Endothelial cell of umbilical vein (primary cell): Measurements from ENCODE around the gene RUNX2. TPM values are rescaled to one million over a fixed set of nuclear protein-coding genes. Genes with fewer than 3 reads are reported as not detected.

Experiments
- BruUV-seq: library from RNA; stranded (reverse); fragments of 400-500 nt; replicated peaks from 2 replicates; lab custom pipeline; 2021; lab: Mats Ljungman, UMichigan
- CTCF ChIA-PET: fragments of 300-600, 350-600 bp; sonication (Branson Sonifier 250); formaldehyde crosslinking; loops from one replicate; lab custom pipeline; 2021; ENCODE audit warnings: antibody characterized with exemption, inconsistent platforms; lab: Charles Lee
- POLR2A ChIA-PET: fragments of 300-600, 350-600 bp; sonication (Branson Sonifier 250); formaldehyde crosslinking; loops from one replicate; lab custom pipeline; 2021; ENCODE audit warnings: antibody characterized with exemption, inconsistent platforms; lab: Charles Lee
- DNase-seq: peaks from one replicate; pipeline ENCODE4 v3.0.0-alpha.2; 2011; ENCODE audit warnings: low read depth, low spot score
- FAIRE-seq: peaks from 2 replicates; lab custom pipeline; 2011; peaks lifted over from hg19 to GRCh38; lab: Jason Lieb, UNC
- H2AFZ ChIP-seq: 2 replicates; pipeline ENCODE4 v1.6.0; 2012; ENCODE audit warnings: low read depth, low read length, control low read depth, inconsistent platforms
- H3K27ac ChIP-seq: 2 replicates; pipeline ENCODE4 v1.5.1; 2011; ENCODE audit warnings: low read depth, mild to moderate bottlenecking, control low read depth, low read length, moderate library complexity; ENCODE audit not compliant: insufficient read depth
- H3K27me3 ChIP-seq, 2 experiments: 2 replicates each; pipeline versions ENCODE4 v1.6.0 to v1.6.1; 2011; ENCODE audit warnings: low read length in 2 of 2, mixed read lengths in 1 of 2; ENCODE audit not compliant: control insufficient read depth in 2 of 2, insufficient read depth in 2 of 2
- H3K36me3 ChIP-seq, 2 experiments: 2 replicates in 1 of 2; 3 replicates in 1 of 2; pipeline ENCODE4 v1.5.1; 2011; ENCODE audit warnings: low read length in 2 of 2, mild to moderate bottlenecking in 1 of 2, moderate library complexity in 1 of 2; ENCODE audit not compliant: control insufficient read depth in 2 of 2, insufficient read depth in 2 of 2; ENCODE audit errors: extremely low read depth in 1 of 2
- H3K4me1 ChIP-seq: 3 replicates; pipeline ENCODE4 v1.5.1; 2011; ENCODE audit warnings: mild to moderate bottlenecking, low read length; ENCODE audit not compliant: control insufficient read depth, insufficient read depth; ENCODE audit errors: extremely low read depth
- H3K4me2 ChIP-seq: 2 replicates; pipeline ENCODE4 v1.6.1; 2011; ENCODE audit warnings: low read length, control low read depth, mixed read lengths; ENCODE audit not compliant: insufficient read depth
- H3K4me3 ChIP-seq, 3 experiments: fragments of 200-600 bp in 1 of 3; sonication (generic), shearing (Covaris generic) in 1 of 3; replicated peaks in 1 of 3; 2 replicates each; pipeline ENCODE4 v1.5.1; 2011 to 2016; ENCODE audit warnings: control low read depth in 3 of 3, low read length in 3 of 3, mild to moderate bottlenecking in 2 of 3, inconsistent platforms in 1 of 3, low read depth in 1 of 3, moderate library complexity in 1 of 3; ENCODE audit not compliant: insufficient read depth in 1 of 3
- H3K79me2 ChIP-seq: 2 replicates; pipeline ENCODE4 v1.6.0; 2012; ENCODE audit warnings: low read length, inconsistent platforms; ENCODE audit not compliant: control insufficient read depth, insufficient read depth
- H3K9ac ChIP-seq: replicated peaks from 2 replicates; pipeline ENCODE3; 2011; ENCODE audit warnings: low read length, control low read depth; ENCODE audit not compliant: insufficient read depth; ENCODE audit errors: extremely low read depth
- H3K9me1 ChIP-seq: replicated peaks from 3 replicates; pipeline ENCODE4 v1.6.0; 2011; ENCODE audit warnings: mild to moderate bottlenecking, low read length; ENCODE audit not compliant: control insufficient read depth, insufficient read depth; ENCODE audit errors: extremely low read depth
- H3K9me3 ChIP-seq: replicated peaks from 2 replicates; pipeline ENCODE4 v1.5.1; 2012; ENCODE audit warnings: low read length, inconsistent platforms; ENCODE audit not compliant: control insufficient read depth, insufficient read depth
- H4K20me1 ChIP-seq: replicated peaks from 2 replicates; pipeline ENCODE3; 2011; ENCODE audit warnings: mild to moderate bottlenecking, low read length; ENCODE audit not compliant: control insufficient read depth, insufficient read depth; ENCODE audit errors: extremely low read depth
- CTCF ChIP-seq, 2 donors: IDR thresholded peaks; 1 replicate in 1 of 2; 2 replicates in 1 of 2; pipeline ENCODE4 v1.5.1; 2011; ENCODE audit warnings: low read length in 2 of 2, mild to moderate bottlenecking in 2 of 2, moderate library complexity in 2 of 2, control low read depth in 1 of 2, inconsistent platforms in 1 of 2, low read depth in 1 of 2; ENCODE audit not compliant: insufficient read depth in 1 of 2; ENCODE audit errors: extremely low read depth in 1 of 2
- EZH2 ChIP-seq: IDR thresholded peaks from 2 replicates; pipeline ENCODE4 v1.6.1; 2012; ENCODE audit warnings: borderline replicate concordance, low read depth, mild to moderate bottlenecking, moderate library complexity, low read length, inconsistent platforms; ENCODE audit not compliant: severe bottlenecking
- FOS ChIP-seq: IDR thresholded peaks from 2 replicates; pipeline ENCODE4 v1.6.1; 2011; ENCODE audit warnings: mild to moderate bottlenecking, low read length, moderate library complexity, borderline replicate concordance; ENCODE audit not compliant: insufficient read depth
- GATA2 ChIP-seq: IDR thresholded peaks from 2 replicates; pipeline ENCODE4 v1.7.0; 2011; ENCODE audit warnings: low read depth, mild to moderate bottlenecking, moderate library complexity, mixed read lengths, low read length; ENCODE audit not compliant: insufficient read length, insufficient read depth
- JUN ChIP-seq: IDR thresholded peaks from 2 replicates; pipeline ENCODE4 v1.6.1; 2011; ENCODE audit warnings: borderline replicate concordance, low read depth; ENCODE audit not compliant: insufficient read length, insufficient read depth
- MAX ChIP-seq: IDR thresholded peaks from 2 replicates; pipeline ENCODE4 v1.6.1; 2011; ENCODE audit not compliant: insufficient read depth, insufficient read length
- MYC ChIP-seq: IDR thresholded peaks from one replicate; pipeline ENCODE4 v1.6.1; 2011; ENCODE audit warnings: mild to moderate bottlenecking, low read depth, low read length
- POLR2A ChIP-seq: IDR thresholded peaks from 2 replicates; pipeline ENCODE4 v1.6.1; 2012; ENCODE audit warnings: low read depth, mild to moderate bottlenecking, control low read depth, low read length
- POLR2AphosphoS5 ChIP-seq: IDR thresholded peaks from 2 replicates; pipeline ENCODE4 v1.6.1; 2012; ENCODE audit warnings: low read depth, mild to moderate bottlenecking, control low read depth, low read length, moderate library complexity; ENCODE audit not compliant: insufficient read depth
- dilution Hi-C: fragments of 300-500 bp; cut with MboI; formaldehyde crosslinking; loops from one replicate; pipeline ENCODE4 v1.15.0; 2019; ENCODE audit warnings: low sequenced_read_pairs; ENCODE audit not compliant: extremely low pct_ligation_motif_present
- intact Hi-C: fragments of 100-400 bp; cut with micrococcal nuclease; formaldehyde crosslinking; loops from one replicate; pipeline ENCODE4 v1.10.0; 2022
- polyA plus RNA-seq, 4 experiments: library from polyadenylated mRNA; depleted of rRNA in 3 of 4; stranded (reverse) in 3 of 4; unstranded in 1 of 4; fragments of >200 nt; gene quantifications; 2 replicates each; pipeline versions ENCODE4 v1.2.1 to v1.2.3, GENCODE V29; 2011 to 2012; ENCODE audit warnings: missing spikeins in 1 of 4
- total RNA-seq: library from RNA; stranded (reverse); gene quantifications from 2 replicates; pipeline ENCODE4 v1.2.3, GENCODE V29; 2021

The RUNX2 gene
- total and polyA plus RNA-seq, 2 donors (not counting 3 experiments of a cell fraction or from before 2014, with no cell fraction given), result 0.06 TPM; not detected in 1

GRCh38 chr6:45556828-45557227 is 228.7 kb downstream of the RUNX2 start:
- dilution Hi-C loops (no loop called here), intact Hi-C loops (loop anchor here (10.0 kb wide), 1 partner anchor 158 kb away; no protein-coding TSS in a partner anchor)
- TF ChIP-seq EZH2 (no peak), JUN (no peak), CTCF (IDR thresholded peaks at IDR 0.05; ENCODE audit: extremely low read depth in 1 of 2, insufficient read depth in 1 of 2, low read depth in 1 of 2, low read length in 2 of 2) (no peak), GATA2 (no peak), MAX (no peak), POLR2AphosphoS5 (no peak), MYC (no peak), FOS (no peak), POLR2A (no peak)
- H3K27ac ChIP-seq, result no peak overlapping the region
- H3K4me2 ChIP-seq, result no peak overlapping the region
- H3K27me3 ChIP-seq, result peaks cover 10 to 24% of the 10 kb centered on the region in 2 experiments
- no peak for FAIRE-seq
- no peaks in the 10 kb centered on the region for H3K36me3 ChIP-seq
- no peaks in the 10 kb centered on the region for H3K4me1 ChIP-seq
- H2AFZ ChIP-seq, result no peak overlapping the region
- no peak for DNase-seq
- H3K9me1 ChIP-seq, result no peaks in the 10 kb centered on the region
- no peaks in the 10 kb centered on the region for H4K20me1 ChIP-seq
- H3K9me3 ChIP-seq, result no peaks in the 10 kb centered on the region
- no TSS peak for BruUV-seq
- ChIA-PET POLR2A (no interaction called here), CTCF (interaction anchor here (0.7 kb wide), 1 partner anchor 831 kb away, joined by 3 read pairs; no protein-coding TSS in a partner anchor)
- H3K4me3 ChIP-seq, result no peak overlapping the region
- no peaks in the 10 kb centered on the region for H3K79me2 ChIP-seq
- H3K9ac ChIP-seq, result no peak overlapping the region
